Activated T-helper 1 cell treated with anti-CD3 and anti-CD28 coated beads, Interleukin-12 subunit alpha, Interleukin-12 subunit beta, Interleukin-2, Interleukin-4 antibody, amounts not matched to agents 30 ng/mL and 10 ng/mL and 1 ng/mL, durations not matched to agents 14 hours and 24 hours and 36 hours (primary cell): ENCODE measurements around the gene COL18A1. TPM values are rescaled to one million over a fixed set of nuclear protein-coding genes. Genes with fewer than 3 reads are reported as not detected.
A peak's percentile ranks its signal among the peaks of the same experiment; 100 is the strongest.
"Not testable (repeated sequence)": the region's sequence is repeated elsewhere in the genome, so short reads cannot be mapped to it uniquely, and the experiment has no call there.

Experiments
- DNase-seq: peaks from one replicate; pipeline ENCODE4 v3.0.0; 2021; ENCODE audit warnings: low spot score
- H3K27ac Mint-ChIP-seq: one replicate; pipeline ENCODE4 v1.8.0; 2021; ENCODE audit warnings: mild to moderate bottlenecking, mixed read lengths
- H3K27me3 Mint-ChIP-seq: one replicate; pipeline ENCODE4 v1.8.0; 2022; ENCODE audit warnings: mild to moderate bottlenecking, moderate library complexity, mixed read lengths; ENCODE audit not compliant: insufficient read depth
- H3K36me3 Mint-ChIP-seq: one replicate; pipeline ENCODE4 v1.8.0; 2021; ENCODE audit warnings: low read depth, mixed read lengths
- H3K4me1 Mint-ChIP-seq: one replicate; pipeline ENCODE4 v1.8.0; 2021; ENCODE audit warnings: low read depth, mixed read lengths
- H3K4me3 Mint-ChIP-seq: one replicate; pipeline ENCODE4 v1.8.0; 2021; ENCODE audit warnings: mild to moderate bottlenecking, moderate library complexity, mixed read lengths
- H3K9me3 Mint-ChIP-seq: one replicate; pipeline ENCODE4 v1.8.0; 2021; ENCODE audit warnings: mixed read lengths
- intact Hi-C: fragments of 100-400 bp; cut with micrococcal nuclease; formaldehyde crosslinking; loops from one replicate; pipeline ENCODE4 v1.15.1; 2024
- total RNA-seq: library from RNA; stranded (reverse); gene quantifications from 2 replicates; pipeline ENCODE4 v1.2.3, GENCODE V29; 2022

The COL18A1 gene
- total RNA-seq, 1 donor from 2014 or later = 2.1 TPM

GRCh38 chr21:45525153-45525909 lies 120.4 kb downstream of the COL18A1 start:
- intact Hi-C loops = no loop called here
- peaks cover 43% of the 10 kb centered on the region for H3K36me3 Mint-ChIP-seq
- H3K4me1 Mint-ChIP-seq = no peaks in the 10 kb centered on the region
- peaks cover 20% of the 10 kb centered on the region for H3K9me3 Mint-ChIP-seq
- no peak overlapping the region for H3K4me3 Mint-ChIP-seq
- no peaks in the 10 kb centered on the region for H3K27me3 Mint-ChIP-seq
- DNase-seq = no peak
- no peak overlapping the region for H3K27ac Mint-ChIP-seq

- intact Hi-C loops = no loop called here
- H3K27me3 Mint-ChIP-seq = no peaks in the 10 kb centered on the region
These were observed 120.9 kb downstream of the COL18A1 start for GRCh38 chr21:45525910-45526306.

GRCh38 chr21:45527151-45527999 lies 122.4 kb downstream of the COL18A1 start:
- H3K4me3 Mint-ChIP-seq, H3K27ac Mint-ChIP-seq, intact Hi-C loops, DNase-seq, H3K4me1 Mint-ChIP-seq, H3K27me3 Mint-ChIP-seq, H3K9me3 Mint-ChIP-seq: not testable (repeated sequence)
- peaks cover 25% of the 10 kb centered on the region for H3K36me3 Mint-ChIP-seq

More at GRCh38 chr21:45525910-45526306, 120.9 kb downstream of the COL18A1 start:
- Mint-ChIP-seq H3K4me3 (no peak overlapping the region), H3K27ac (no peak overlapping the region), H3K9me3 (peaks cover 17% of the 10 kb centered on the region), H3K36me3 (peaks cover 37% of the 10 kb centered on the region), H3K4me1 (no peaks in the 10 kb centered on the region)
- DNase-seq = no peak

GRCh38 chr21:45528028-45528705 lies 123.2 kb downstream of the COL18A1 start:
- no peak overlapping the region for H3K4me3 Mint-ChIP-seq
- H3K27ac Mint-ChIP-seq = peak overlapping the region; percentile 48
- no peaks in the 10 kb centered on the region for H3K27me3 Mint-ChIP-seq
- H3K36me3 Mint-ChIP-seq = peaks cover 17% of the 10 kb centered on the region
- no peaks in the 10 kb centered on the region for H3K9me3 Mint-ChIP-seq
- H3K4me1 Mint-ChIP-seq = peaks cover 8% of the 10 kb centered on the region
- intact Hi-C loops = no loop called here
- no peak for DNase-seq

- intact Hi-C loops = no loop called here
- Mint-ChIP-seq H3K27me3 (no peaks in the 10 kb centered on the region), H3K4me1 (peaks cover 9% of the 10 kb centered on the region), H3K9me3 (no peaks in the 10 kb centered on the region), H3K4me3 (no peak overlapping the region), H3K27ac (no peak overlapping the region), H3K36me3 (peaks cover 14% of the 10 kb centered on the region)
- DNase-seq = no peak
These were observed 124.2 kb downstream of the COL18A1 start for GRCh38 chr21:45528981-45529784.

- no peak for DNase-seq
These were observed 124.9 kb downstream of the COL18A1 start for GRCh38 chr21:45529785-45530422.

GRCh38 chr21:45530423-45531113 lies 125.6 kb downstream of the COL18A1 start:
- DNase-seq = no peak
- Mint-ChIP-seq H3K4me1 (peaks cover 9% of the 10 kb centered on the region), H3K27ac (no peak overlapping the region)

More at GRCh38 chr21:45529785-45530422, 124.9 kb downstream of the COL18A1 start:
- Mint-ChIP-seq H3K9me3 (no peaks in the 10 kb centered on the region), H3K4me1 (peaks cover 9% of the 10 kb centered on the region), H3K4me3 (no peak overlapping the region), H3K36me3 (peaks cover 14% of the 10 kb centered on the region), H3K27me3 (no peaks in the 10 kb centered on the region), H3K27ac (no peak overlapping the region)
- intact Hi-C loops = no loop called here

GRCh38 chr21:45531114-45531392 lies 126.1 kb downstream of the COL18A1 start:
- peaks cover 13% of the 10 kb centered on the region for H3K36me3 Mint-ChIP-seq
- H3K9me3 Mint-ChIP-seq, DNase-seq, H3K27ac Mint-ChIP-seq, intact Hi-C loops, H3K4me3 Mint-ChIP-seq, H3K4me1 Mint-ChIP-seq, H3K27me3 Mint-ChIP-seq: not testable (repeated sequence)

More at GRCh38 chr21:45530423-45531113, 125.6 kb downstream of the COL18A1 start:
- H3K27me3 Mint-ChIP-seq = no peaks in the 10 kb centered on the region
- peaks cover 14% of the 10 kb centered on the region for H3K36me3 Mint-ChIP-seq
- no peaks in the 10 kb centered on the region for H3K9me3 Mint-ChIP-seq
- intact Hi-C loops = no loop called here
- H3K4me3 Mint-ChIP-seq = no peak overlapping the region

- H3K4me3 Mint-ChIP-seq = no peak overlapping the region
- peaks cover 16% of the 10 kb centered on the region for H3K36me3 Mint-ChIP-seq
- no peak for DNase-seq
- intact Hi-C loops = no loop called here
- H3K27me3 Mint-ChIP-seq = no peaks in the 10 kb centered on the region
- no peak overlapping the region for H3K27ac Mint-ChIP-seq
- no peaks in the 10 kb centered on the region for H3K9me3 Mint-ChIP-seq
- peaks cover 9% of the 10 kb centered on the region for H3K4me1 Mint-ChIP-seq
These were observed 126.6 kb downstream of the COL18A1 start for GRCh38 chr21:45531393-45532215.

GRCh38 chr21:45532826-45533360 lies 127.9 kb downstream of the COL18A1 start:
- Mint-ChIP-seq H3K4me1 (peaks cover 9% of the 10 kb centered on the region), H3K36me3 (peaks cover 14% of the 10 kb centered on the region), H3K9me3 (no peaks in the 10 kb centered on the region), H3K27me3 (no peaks in the 10 kb centered on the region), H3K27ac (peak overlapping the region; percentile 87), H3K4me3 (peak overlapping the region; percentile 15)
- no peak for DNase-seq
- intact Hi-C loops = no loop called here

- intact Hi-C loops = no loop called here
These were observed 128.4 kb downstream of the COL18A1 start for GRCh38 chr21:45533361-45533845.

More at GRCh38 chr21:45533361-45533845, 128.4 kb downstream of the COL18A1 start:
- Mint-ChIP-seq H3K27ac (no peak overlapping the region), H3K9me3 (no peaks in the 10 kb centered on the region), H3K27me3 (no peaks in the 10 kb centered on the region), H3K4me3 (no peak overlapping the region), H3K4me1 (peaks cover 9% of the 10 kb centered on the region), H3K36me3 (peaks cover 11% of the 10 kb centered on the region)
- no peak for DNase-seq
